Parathyroid adenoma (tissue), 2 donors: ENCODE results near the gene IL10RB.
"Not testable (repeated sequence)": the region's sequence is repeated elsewhere in the genome, so short reads cannot be mapped to it uniquely, and the experiment has no call there.

Source experiments
- H2AFZ ChIP-seq: fragments of 300-600 bp; sonication (generic); one replicate; pipeline ENCODE4 v1.7.0; 2017; ENCODE audit warnings: antibody characterized with exemption, mild to moderate bottlenecking
- H3K27ac ChIP-seq: fragments of 300-600 bp; sonication (generic); one replicate; pipeline ENCODE4 v1.7.0; 2017
- H3K27me3 ChIP-seq: fragments of 300-600 bp; sonication (generic); one replicate; pipeline ENCODE4 v1.7.0; 2017; ENCODE audit warnings: low read length; ENCODE audit not compliant: control insufficient read depth, insufficient read depth
- H3K36me3 ChIP-seq: fragments of 300-600 bp; sonication (generic); one replicate; pipeline ENCODE4 v1.7.0; 2017; ENCODE audit warnings: low read length; ENCODE audit not compliant: control insufficient read depth, insufficient read depth
- H3K4me1 ChIP-seq: fragments of 300-600 bp; sonication (generic); one replicate; pipeline ENCODE4 v1.7.0; 2017; ENCODE audit warnings: control low read depth
- H3K4me2 ChIP-seq: fragments of 300-600 bp; sonication (generic); one replicate; pipeline ENCODE4 v1.7.0; 2017; ENCODE audit warnings: low read length
- H3K4me3 ChIP-seq: fragments of 300-600 bp; sonication (generic); one replicate; pipeline ENCODE4 v1.7.0; 2017; ENCODE audit warnings: low read depth, low read length
- H3K79me2 ChIP-seq: fragments of 300-600 bp; sonication (generic); one replicate; pipeline ENCODE4 v1.7.0; 2017; ENCODE audit warnings: control low read depth
- H3K9ac ChIP-seq: fragments of 300-600 bp; sonication (generic); one replicate; pipeline ENCODE4 v1.7.0; 2017; ENCODE audit warnings: mild to moderate bottlenecking
- H3K9me3 ChIP-seq: fragments of 300-600 bp; sonication (generic); one replicate; pipeline ENCODE4 v1.7.0; 2017; ENCODE audit warnings: low read length; ENCODE audit not compliant: control insufficient read depth
- CTCF ChIP-seq: fragments of 300-600 bp; sonication (generic); IDR thresholded peaks from one replicate; pipeline ENCODE4 v1.7.0; 2017; ENCODE audit warnings: antibody characterized with exemption, mild to moderate bottlenecking
- donor health status: primary hyperparathyroidism.

IL10RB gene

DNA sequence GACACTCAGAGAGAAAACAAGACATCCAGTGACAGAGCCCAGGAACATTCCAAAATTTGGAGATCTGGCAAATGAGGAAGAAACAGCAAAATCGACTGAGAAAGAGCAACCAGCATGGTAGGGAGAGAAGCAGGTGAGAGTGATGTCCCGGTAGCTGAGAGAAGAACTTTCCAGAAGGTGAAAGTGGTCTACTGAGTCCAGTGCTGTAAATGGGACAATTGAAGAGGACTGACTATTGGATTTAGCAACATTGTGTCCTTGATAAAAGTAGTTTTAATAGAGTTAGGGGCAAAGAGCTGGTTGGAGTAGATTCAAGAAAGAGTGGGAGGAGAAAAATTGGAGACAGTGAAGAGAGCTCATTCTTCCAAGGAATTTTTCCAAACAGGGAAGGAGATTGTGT lies 15.0 kb upstream of the IL10RB start:
- Histone ChIP-seq H3K4me3 (no peak overlapping the region), H3K9me3 (no peaks in the 10 kb centered on the region), H3K4me1 (no peaks in the 10 kb centered on the region), H3K36me3 (no peaks in the 10 kb centered on the region), H3K27me3 (no peaks in the 10 kb centered on the region), H3K27ac (no peak overlapping the region), H2AFZ (no peak overlapping the region), H3K79me2 (no peaks in the 10 kb centered on the region), H3K4me2 (no peak overlapping the region), H3K9ac (no peak overlapping the region)
- TF ChIP-seq CTCF, result no peak

- not testable (repeated sequence) for H3K27ac ChIP-seq, H3K36me3 ChIP-seq, H2AFZ ChIP-seq, H3K9me3 ChIP-seq, H3K4me1 ChIP-seq, H3K4me2 ChIP-seq, H3K9ac ChIP-seq, H3K79me2 ChIP-seq, H3K4me3 ChIP-seq, H3K27me3 ChIP-seq
These were observed 12.8 kb upstream of the IL10RB start for GRCh38 chr21:33253382-33253781.

- H2AFZ ChIP-seq, result no peak overlapping the region
- no peak overlapping the region for H3K4me2 ChIP-seq
- H3K27me3 ChIP-seq, result no peaks in the 10 kb centered on the region
- H3K27ac ChIP-seq, result no peak overlapping the region
- H3K36me3 ChIP-seq, result no peaks in the 10 kb centered on the region
- no peaks in the 10 kb centered on the region for H3K4me1 ChIP-seq
- no peak for TF ChIP-seq CTCF
- no peaks in the 10 kb centered on the region for H3K9me3 ChIP-seq
- no peak overlapping the region for H3K4me3 ChIP-seq
- H3K9ac ChIP-seq, result no peak overlapping the region
- H3K79me2 ChIP-seq, result no peaks in the 10 kb centered on the region
These were observed 11.4 kb upstream of the IL10RB start for GRCh38 chr21:33254766-33255165.

DNA sequence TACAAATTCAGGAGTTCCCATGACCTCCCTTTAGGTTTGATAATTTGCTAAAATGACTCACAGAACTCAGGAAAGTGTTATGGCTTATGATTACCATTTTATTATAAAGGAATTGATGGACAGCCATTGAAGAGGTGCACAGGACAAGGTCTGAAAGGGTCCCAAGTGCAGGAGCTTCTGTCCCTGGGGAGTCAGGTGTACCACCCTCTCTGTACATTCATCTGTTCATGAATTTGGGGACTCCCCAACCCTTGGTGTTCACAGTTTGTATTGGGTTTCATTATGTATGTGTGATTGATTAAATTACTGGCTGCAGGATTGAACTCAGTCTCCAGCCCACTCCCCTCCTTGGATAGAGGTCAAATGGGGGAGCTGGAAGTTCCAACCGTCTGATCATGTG lies 10.8 kb upstream of the IL10RB start:
- H3K27me3 ChIP-seq, result no peaks in the 10 kb centered on the region
- H3K36me3 ChIP-seq, result no peaks in the 10 kb centered on the region
- TF ChIP-seq CTCF, result no peak
- H3K79me2 ChIP-seq, result no peaks in the 10 kb centered on the region
- no peak overlapping the region for H3K4me3 ChIP-seq
- H3K9ac ChIP-seq, result no peak overlapping the region
- no peak overlapping the region for H3K27ac ChIP-seq
- H3K4me2 ChIP-seq, result no peak overlapping the region
- no peaks in the 10 kb centered on the region for H3K4me1 ChIP-seq
- H3K9me3 ChIP-seq, result no peaks in the 10 kb centered on the region
- no peak overlapping the region for H2AFZ ChIP-seq

GRCh38 chr21:33256019-33256418 lies 10.1 kb upstream of the IL10RB start:
- H3K4me1 ChIP-seq, result no peaks in the 10 kb centered on the region
- no peak overlapping the region for H3K4me3 ChIP-seq
- H3K4me2 ChIP-seq, result no peak overlapping the region
- H3K27me3 ChIP-seq, result no peaks in the 10 kb centered on the region
- no peak overlapping the region for H3K27ac ChIP-seq
- H3K9me3 ChIP-seq, result no peaks in the 10 kb centered on the region
- H3K9ac ChIP-seq, result no peak overlapping the region
- H3K36me3 ChIP-seq, result no peaks in the 10 kb centered on the region
- TF ChIP-seq CTCF, result no peak
- no peaks in the 10 kb centered on the region for H3K79me2 ChIP-seq
- H2AFZ ChIP-seq, result no peak overlapping the region
